HG03520 (cell line): ENCODE results near the gene POLE3.
A peak's percentile ranks its signal among the peaks of the same experiment; 100 is the strongest.
"Not testable (repeated sequence)": the region's sequence is repeated elsewhere in the genome, so short reads cannot be mapped to it uniquely, and the experiment has no call there.

ENCODE experiments used
- ATAC-seq: cut with Tn5 transposase; IDR thresholded peaks from one replicate; pipeline ENCODE4 v1.9.1; 2021; ENCODE audit warnings: mild to moderate bottlenecking, moderate library complexity; ENCODE audit not compliant: unreplicated experiment

POLE3 gene

GRCh38 chr9:113406353-113406752 is 4.1 kb downstream of the POLE3 start:
- ATAC-seq: not testable (repeated sequence)

GRCh38 chr9:113403646-113404045 is 6.8 kb downstream of the POLE3 start:
- no peak for ATAC-seq

GRCh38 chr9:113401027-113401792 is 9.3 kb downstream of the POLE3 start, which contains the start of gene ALAD:
Gene ALAD, minus strand, starts transcription at chr9:113401284. Its CDS starts 7,725 bp downstream, at chr9:113393559.
- peak; percentile 98 for ATAC-seq

- ATAC-seq: no peak
Measured at GRCh38 chr9:113399646-113400200, 10.8 kb downstream of the POLE3 start.

GRCh38 chr9:113398796-113399195 is 11.7 kb downstream of the POLE3 start:
- ATAC-seq: no peak

DNA sequence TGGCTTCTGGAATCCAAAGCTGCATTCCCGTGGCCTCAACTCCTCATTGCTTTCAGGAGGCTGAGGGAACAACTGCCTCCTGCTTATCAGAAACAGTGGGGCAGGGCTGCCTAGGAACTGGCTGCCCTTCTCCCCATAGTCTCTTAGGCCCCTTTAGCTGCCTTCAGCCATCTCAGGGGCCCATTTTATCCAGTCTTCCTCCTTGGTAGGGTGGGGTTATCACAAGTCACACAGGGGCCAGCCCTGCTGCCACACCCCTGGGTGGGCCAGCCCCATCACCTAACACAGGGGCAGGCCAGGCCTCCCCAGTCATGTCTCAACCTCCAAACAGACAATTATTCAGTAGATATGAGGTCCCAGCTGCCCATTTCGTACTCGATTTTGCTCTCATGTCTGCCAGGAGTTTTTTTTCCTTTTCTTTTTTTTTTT is 13.3 kb downstream of the POLE3 start:
- no peak for ATAC-seq

DNA sequence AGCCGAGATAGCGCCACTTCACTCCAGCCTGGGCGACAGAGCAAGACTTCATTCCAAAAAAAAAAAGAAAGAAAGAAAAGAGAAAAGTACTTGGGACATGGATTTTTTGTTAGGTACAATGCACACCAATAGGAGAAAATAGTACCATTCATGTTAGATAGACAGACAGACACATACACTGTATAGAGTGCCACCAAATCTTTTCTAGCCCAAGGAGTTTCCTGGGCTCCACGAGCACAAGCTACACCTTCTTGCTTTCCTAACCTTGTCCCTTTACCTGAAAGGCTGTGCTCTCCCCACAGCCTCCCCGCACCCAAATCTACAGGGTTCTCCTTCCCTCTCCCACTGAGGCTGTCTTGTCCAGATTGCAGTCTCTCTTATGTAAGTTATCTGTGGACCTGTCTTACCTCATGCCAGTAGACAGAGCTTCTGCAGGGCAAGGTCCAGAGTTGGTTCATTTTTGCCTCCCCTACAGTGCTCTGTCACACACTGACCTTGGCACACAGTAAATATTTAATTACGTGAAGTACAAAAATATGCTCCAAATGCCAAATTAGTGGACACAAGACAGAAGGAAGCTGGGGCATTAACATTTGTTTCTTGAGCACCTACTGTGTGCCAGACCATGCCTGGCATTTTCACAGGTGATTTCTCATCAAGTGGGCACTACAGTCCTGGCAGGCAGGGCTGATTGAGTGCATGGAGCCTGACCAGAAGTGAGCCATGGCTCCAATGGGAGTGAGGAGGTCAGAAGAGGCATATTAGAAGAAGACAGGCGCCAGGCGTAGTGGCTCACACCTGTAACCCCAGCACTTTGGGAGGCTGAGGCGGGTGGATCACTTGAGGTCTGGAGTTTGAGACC is 15.2 kb downstream of the POLE3 start:
- ATAC-seq: no peak

- ATAC-seq: no peak
Measured at GRCh38 chr9:113393281-113393680, 17.2 kb downstream of the POLE3 start.

DNA sequence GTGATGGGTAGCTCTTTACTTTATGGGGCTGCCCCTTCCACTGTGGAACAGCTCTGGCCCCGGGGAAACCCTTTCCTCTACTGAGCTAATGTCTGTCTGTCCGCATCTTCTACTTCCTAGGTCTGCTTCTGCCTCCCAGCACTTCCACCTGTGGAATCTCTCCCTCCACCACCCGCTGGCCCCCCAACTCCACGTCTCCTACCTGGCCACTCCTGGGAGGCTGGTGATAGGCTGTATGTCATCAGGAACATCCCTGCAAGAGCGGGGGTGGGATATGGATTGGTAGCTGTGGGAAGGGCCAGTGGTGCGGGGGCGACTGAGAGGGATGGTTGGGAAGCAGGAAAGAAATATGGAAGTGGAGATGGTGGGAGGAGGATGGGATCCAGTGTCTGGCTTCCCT is 18.6 kb downstream of the POLE3 start:
- no peak for ATAC-seq

GRCh38 chr9:113390192-113390960 is 20.1 kb downstream of the POLE3 start:
- ATAC-seq: no peak

DNA sequence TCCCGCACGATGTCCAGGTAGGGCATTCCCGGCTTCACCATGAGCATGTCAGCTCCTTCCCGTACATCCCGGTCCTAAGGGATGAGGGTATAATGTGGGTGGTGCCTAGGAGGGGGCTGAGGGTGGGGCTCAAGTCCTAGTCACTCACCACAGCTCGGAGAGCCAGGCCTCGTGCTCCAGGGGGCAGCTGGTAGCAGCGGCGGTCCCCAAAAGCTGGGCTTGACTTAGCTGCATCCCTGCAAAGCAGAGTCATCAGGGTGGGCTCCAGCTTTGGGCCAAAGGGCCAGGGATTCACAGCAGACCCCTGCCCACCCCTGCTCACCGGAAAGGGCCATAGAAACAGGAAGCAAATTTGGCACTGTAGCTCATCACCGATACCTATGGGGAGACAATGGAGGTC is 21.0 kb downstream of the POLE3 start:
- ATAC-seq: no peak

GRCh38 chr9:113388833-113389232 is 21.6 kb downstream of the POLE3 start:
- no peak for ATAC-seq

DNA sequence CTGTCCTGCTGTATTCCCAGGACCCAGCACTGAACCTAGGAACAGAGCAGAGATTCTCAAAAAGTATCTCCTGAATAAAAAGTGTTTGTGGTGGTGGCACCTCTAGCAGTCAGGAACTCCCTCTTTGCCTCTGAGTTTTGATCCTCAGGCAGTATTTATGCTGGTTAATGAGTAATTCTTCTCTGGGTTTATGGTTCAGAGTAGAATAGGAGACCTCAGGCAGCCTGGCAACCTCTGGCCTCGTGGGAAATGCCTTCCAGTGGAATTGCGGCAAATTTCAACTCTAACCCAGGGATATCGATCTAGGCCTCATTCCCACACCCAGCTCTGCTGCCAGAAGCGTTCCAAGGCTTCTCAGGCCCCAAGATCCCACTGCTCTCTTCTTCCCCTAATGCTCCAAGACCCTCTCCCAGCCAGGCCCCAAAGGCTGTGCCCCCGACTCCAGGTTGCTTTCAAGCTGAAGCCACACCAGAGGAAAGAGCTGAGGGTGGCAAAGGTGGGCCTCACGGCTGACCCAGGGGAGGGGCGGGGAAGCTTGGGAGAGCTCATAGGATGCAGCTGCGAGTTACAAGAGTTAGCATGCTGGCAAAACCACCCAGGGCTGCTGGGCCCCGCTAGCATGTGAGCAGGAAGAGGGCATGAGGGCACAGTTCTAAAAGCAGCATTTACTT is 22.8 kb downstream of the POLE3 start:
- ATAC-seq: no peak

DNA sequence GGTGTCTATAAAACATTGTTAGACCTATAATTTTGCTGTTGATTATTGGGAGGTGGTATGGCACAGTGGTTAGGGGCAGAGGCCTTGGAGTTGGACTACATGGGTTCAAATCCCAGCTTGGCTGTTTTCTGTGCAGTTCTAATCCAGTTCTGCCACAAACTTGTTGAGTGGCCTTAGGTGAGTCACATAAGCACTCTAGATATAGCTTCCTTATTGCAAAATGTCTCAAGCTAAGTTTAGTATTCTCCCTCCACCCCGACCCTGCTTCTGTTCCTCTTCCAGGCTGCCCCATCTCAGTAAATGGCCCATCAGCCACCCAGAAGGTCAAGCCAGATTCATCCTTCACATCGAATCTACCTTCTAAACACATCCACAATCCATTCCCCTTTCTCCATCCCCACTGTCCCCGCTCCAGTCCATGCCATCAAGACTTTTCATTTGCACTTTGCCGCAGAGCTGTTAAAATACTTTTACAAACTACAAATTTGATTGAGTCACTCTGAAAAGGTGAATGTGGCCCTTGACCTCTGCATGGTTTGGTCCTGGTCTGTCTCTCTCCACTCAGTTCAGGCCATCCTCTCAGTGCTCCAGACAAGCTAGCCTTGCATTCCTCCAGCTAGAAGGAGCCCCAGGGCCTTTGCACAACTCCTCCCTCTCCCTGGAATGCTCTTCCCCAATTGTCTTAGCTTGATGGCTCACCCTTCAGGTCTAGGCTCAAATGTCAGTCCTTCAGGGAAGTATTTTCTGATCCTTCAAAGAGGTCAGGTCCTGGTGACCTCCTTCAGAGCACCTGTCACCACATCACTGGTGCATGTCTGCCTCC is 23.7 kb downstream of the POLE3 start:
- no peak for ATAC-seq

GRCh38 chr9:113381909-113382411 is 28.5 kb downstream of the POLE3 start:
- ATAC-seq: no peak

GRCh38 chr9:113381441-113381840 is 29.0 kb downstream of the POLE3 start:
- not testable (repeated sequence) for ATAC-seq

DNA sequence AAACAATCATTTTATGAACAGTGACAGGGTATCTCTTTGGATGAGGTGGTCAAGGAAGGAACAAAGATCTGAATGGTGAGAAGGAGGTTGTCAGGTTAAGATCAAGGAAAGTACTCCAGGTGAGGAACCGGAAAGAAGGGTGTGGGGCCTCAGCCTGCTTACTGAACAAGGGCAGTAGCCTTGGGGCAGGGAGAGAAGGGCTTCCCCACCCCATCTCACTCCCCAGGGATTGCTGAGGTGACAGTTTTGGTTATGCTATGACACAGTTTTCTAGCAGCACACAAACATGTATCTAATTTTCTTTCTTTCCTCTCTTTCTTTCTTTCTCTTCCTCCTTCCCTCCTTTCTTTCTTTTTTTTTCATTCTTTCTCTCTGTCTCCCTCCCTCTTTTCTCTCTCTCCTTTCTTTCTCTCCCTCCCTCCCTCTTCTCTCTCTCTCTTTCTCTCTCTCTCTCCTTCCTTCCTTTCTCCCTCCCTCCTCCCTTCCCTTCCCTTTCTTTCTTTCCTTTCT is 29.6 kb downstream of the POLE3 start:
- ATAC-seq: peak; percentile 37

GRCh38 chr9:113379829-113380210 is 30.7 kb downstream of the POLE3 start:
- ATAC-seq: not testable (repeated sequence)
